H9 (cell line): ENCODE results near the gene XRCC3. TPM values are rescaled to one million over a fixed set of nuclear protein-coding genes. Genes with fewer than 3 reads are reported as not detected.

Experiments used
- DNase-seq: peaks from one replicate; pipeline ENCODE4 v3.0.0-alpha.2; 2017
- H2AFZ ChIP-seq: one replicate; pipeline ENCODE4 v1.6.1; 2013; ENCODE audit warnings: mild to moderate bottlenecking, low read length, control low read depth, moderate library complexity
- H2AK5ac ChIP-seq: 2 replicates; pipeline ENCODE4 v1.6.1; 2013; ENCODE audit warnings: low read length, control low read depth, mixed read lengths; ENCODE audit not compliant: insufficient read length
- H2BK120ac ChIP-seq: one replicate; pipeline ENCODE4 v1.6.1; 2013; ENCODE audit warnings: low read depth, mild to moderate bottlenecking, low read length, control low read depth, inconsistent platforms; ENCODE audit not compliant: poor library complexity, severe bottlenecking
- H2BK12ac ChIP-seq: 2 replicates; pipeline ENCODE4 v1.6.1; 2013; ENCODE audit warnings: low read length, control low read depth, mixed read lengths, low read depth; ENCODE audit not compliant: insufficient read length
- H2BK15ac ChIP-seq: 2 replicates; pipeline ENCODE4 v1.6.1; 2013; ENCODE audit warnings: low read depth, low read length, control low read depth
- H2BK20ac ChIP-seq: one replicate; pipeline ENCODE4 v1.6.1; 2013; ENCODE audit warnings: low read depth, mild to moderate bottlenecking, low read length, control low read depth, inconsistent platforms; ENCODE audit not compliant: poor library complexity, severe bottlenecking
- H2BK5ac ChIP-seq: 2 replicates; pipeline ENCODE4 v1.6.1; 2013; ENCODE audit warnings: low read length, control low read depth, mixed read lengths; ENCODE audit not compliant: insufficient read length
- H3K14ac ChIP-seq: 2 replicates; pipeline ENCODE4 v1.6.1; 2013; ENCODE audit warnings: low read length, control low read depth; ENCODE audit not compliant: insufficient read depth
- H3K18ac ChIP-seq: 2 replicates; pipeline ENCODE4 v1.6.1; 2013; ENCODE audit warnings: low read depth, mild to moderate bottlenecking, mixed read lengths, low read length, control low read depth; ENCODE audit not compliant: insufficient read length
- H3K23ac ChIP-seq: 2 replicates; pipeline ENCODE4 v1.6.1; 2013; ENCODE audit warnings: low read length, control low read depth, mixed read lengths, low read depth; ENCODE audit not compliant: insufficient read length
- H3K23me2 ChIP-seq: 2 replicates; pipeline ENCODE4 v1.6.1; 2013; ENCODE audit warnings: low read depth, mild to moderate bottlenecking, mixed read lengths, low read length, control low read depth; ENCODE audit not compliant: insufficient read length, poor library complexity, severe bottlenecking
- H3K27ac ChIP-seq: 2 replicates; pipeline ENCODE4 v1.5.1; 2013; ENCODE audit warnings: low read length, control low read depth, mixed read lengths, low read depth; ENCODE audit not compliant: insufficient read length
- H3K27me3 ChIP-seq: 2 replicates; pipeline ENCODE4 v1.6.1; 2013; ENCODE audit warnings: low read length, control low read depth, inconsistent platforms; ENCODE audit not compliant: insufficient read depth
- H3K4ac ChIP-seq: 2 replicates; pipeline ENCODE4 v1.6.1; 2013; ENCODE audit warnings: low read depth, mild to moderate bottlenecking, control low read depth, inconsistent platforms, low read length, moderate library complexity
- H3K4me1 ChIP-seq: 2 replicates; pipeline ENCODE4 v1.6.1; 2013; ENCODE audit warnings: low read length, control low read depth, inconsistent platforms; ENCODE audit not compliant: insufficient read depth
- H3K4me2 ChIP-seq: 2 replicates; pipeline ENCODE4 v1.6.1; 2013; ENCODE audit warnings: low read length, control low read depth, mixed read lengths; ENCODE audit not compliant: insufficient read length, insufficient read depth
- H3K56ac ChIP-seq: 2 replicates; pipeline ENCODE4 v1.6.1; 2013; ENCODE audit warnings: low read depth, mild to moderate bottlenecking, mixed read lengths, low read length, control low read depth; ENCODE audit not compliant: insufficient read length
- H3K79me1 ChIP-seq: 2 replicates; pipeline ENCODE4 v1.6.1; 2013; ENCODE audit warnings: low read depth, mild to moderate bottlenecking, moderate library complexity, low read length, control low read depth, inconsistent platforms; ENCODE audit not compliant: insufficient read depth, poor library complexity, severe bottlenecking
- H3K79me2 ChIP-seq: 2 replicates; pipeline ENCODE4 v1.6.1; 2013; ENCODE audit warnings: low read length, control low read depth, inconsistent platforms; ENCODE audit not compliant: insufficient read depth
- H3K9ac ChIP-seq: 2 replicates; pipeline ENCODE4 v1.6.1; 2013; ENCODE audit warnings: low read length, control low read depth, mixed read lengths; ENCODE audit not compliant: insufficient read length; ENCODE audit errors: extremely low read depth
- H3K9me3 ChIP-seq: one replicate; pipeline ENCODE4 v1.6.1; 2013; ENCODE audit warnings: low read depth, low read length, inconsistent platforms; ENCODE audit not compliant: control insufficient read depth
- H3T11ph ChIP-seq: one replicate; pipeline ENCODE4 v1.6.1; 2013; ENCODE audit warnings: mild to moderate bottlenecking, low read length, control low read depth, inconsistent platforms
- H4K20me1 ChIP-seq: one replicate; pipeline ENCODE4 v1.6.1; 2013; ENCODE audit not compliant: control insufficient read depth, insufficient read length, insufficient read depth
- H4K5ac ChIP-seq: 2 replicates; pipeline ENCODE4 v1.6.1; 2013; ENCODE audit warnings: low read depth, mild to moderate bottlenecking, mixed read lengths, low read length, control low read depth; ENCODE audit not compliant: insufficient read length
- H4K8ac ChIP-seq: replicated peaks from 2 replicates; pipeline ENCODE4 v1.6.1; 2013; ENCODE audit warnings: low read length, control low read depth, mixed read lengths, low read depth; ENCODE audit not compliant: insufficient read length
- H4K91ac ChIP-seq: 2 replicates; pipeline ENCODE4 v1.6.1; 2013; ENCODE audit warnings: low read depth, mild to moderate bottlenecking, moderate library complexity, mixed read lengths, low read length, control low read depth; ENCODE audit not compliant: insufficient read length
- H3K27ac Mint-ChIP-seq, 3 experiments: 2 replicates in 2 of 3; 3 replicates in 1 of 3; pipeline ENCODE4 v1.8.0; 2020 to 2021; ENCODE audit warnings: mixed read lengths in 3 of 3, mild to moderate bottlenecking in 1 of 3, moderate library complexity in 1 of 3
- H3K27me3 Mint-ChIP-seq: 2 replicates; pipeline ENCODE4 v1.8.0; 2021; ENCODE audit warnings: low read depth, mild to moderate bottlenecking, moderate library complexity, mixed read lengths
- H3K36me3 Mint-ChIP-seq, 3 experiments: 2 replicates in 2 of 3; 3 replicates in 1 of 3; pipeline ENCODE4 v1.8.0; 2020 to 2021; ENCODE audit warnings: low read depth in 3 of 3, mixed read lengths in 3 of 3; ENCODE audit not compliant: insufficient read depth in 1 of 3
- H3K4me1 Mint-ChIP-seq, 2 experiments: 2 replicates each; pipeline ENCODE4 v1.8.0; 2020; ENCODE audit warnings: mixed read lengths in 2 of 2
- H3K4me3 Mint-ChIP-seq, 2 experiments: 2 replicates in 1 of 2; 3 replicates in 1 of 2; pipeline ENCODE4 v1.8.0; 2020 to 2021; ENCODE audit warnings: mild to moderate bottlenecking in 2 of 2, mixed read lengths in 2 of 2, moderate library complexity in 1 of 2
- H3K9me3 Mint-ChIP-seq, 2 experiments: 2 replicates in 1 of 2; 3 replicates in 1 of 2; pipeline ENCODE4 v1.8.0; 2020; ENCODE audit warnings: mild to moderate bottlenecking in 2 of 2, mixed read lengths in 2 of 2, moderate library complexity in 1 of 2
- CTCF ChIP-seq: fragments of 200-600 bp; sonication (generic); conservative IDR thresholded peaks from 3 replicates; pipeline ENCODE4 v1.8.0; 2021; ENCODE audit warnings: antibody characterized with exemption, mild to moderate bottlenecking
- WGBS: extraction: QIAGEN DNeasy Blood & Tissue Kit; methylation state at CpG from one replicate; pipeline ENCODE4 v1.1.7; 2013; ENCODE audit warnings: missing lambda C conversion rate, low lambda C conversion rate, mixed read lengths; ENCODE audit not compliant: insufficient read length; ENCODE audit errors: extremely low coverage; 5-methylcytosine and 5-hydroxymethylcytosine counted together
- total RNA-seq: library from RNA; stranded (reverse); gene quantifications from 2 replicates; pipeline ENCODE4 v1.2.1, GENCODE V29; 2021

The XRCC3 gene
- total RNA-seq, 1 experiment from 2014 or later: 45.3 TPM

DNA sequence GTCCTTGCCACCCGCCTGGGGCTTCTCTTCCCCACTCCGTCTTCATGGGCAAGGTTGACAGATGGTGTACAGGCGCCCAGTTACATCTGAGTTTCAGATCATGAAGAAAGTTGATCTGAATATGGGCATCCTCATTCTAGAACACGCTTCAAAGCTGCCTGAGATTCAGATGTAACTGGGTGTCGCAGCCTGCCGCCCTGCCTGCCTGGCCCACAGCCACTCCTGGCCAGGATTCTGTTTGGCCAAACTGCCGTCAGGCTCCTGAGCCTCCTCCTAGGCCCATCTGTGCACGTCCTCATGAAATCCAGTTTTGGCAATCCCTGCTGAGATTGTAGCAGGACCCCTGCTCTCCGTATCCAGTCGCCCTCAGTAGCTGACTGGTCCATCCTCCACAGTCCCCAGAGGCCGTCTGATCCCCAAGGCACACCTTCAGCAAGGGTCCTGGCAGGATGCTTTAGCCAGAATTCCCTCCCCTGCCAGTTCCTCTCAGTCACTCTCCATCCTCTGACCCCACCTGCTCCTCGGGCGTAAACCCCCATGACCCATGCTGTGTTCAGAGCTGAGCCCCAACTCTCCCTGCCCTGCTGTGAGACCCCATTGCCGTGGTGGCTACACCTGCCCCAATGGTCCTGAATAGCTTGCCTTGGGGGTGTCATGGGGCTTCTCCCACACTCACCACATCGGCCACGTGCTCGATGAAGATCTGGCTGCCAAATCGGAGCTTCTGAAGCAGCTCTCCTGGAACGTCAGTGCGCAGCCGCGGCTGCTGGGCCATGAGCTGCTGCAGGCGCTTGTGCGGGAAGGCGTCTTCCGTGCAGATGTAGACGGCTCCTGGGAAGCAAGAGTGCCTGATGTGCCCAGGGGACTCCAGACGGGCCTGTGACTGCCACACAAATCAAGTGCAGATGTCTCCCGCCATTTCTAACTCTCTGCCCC is 12.5 kb downstream of the XRCC3 start:
- H3K56ac ChIP-seq: no peak overlapping the region
- H3K4ac ChIP-seq: no peak overlapping the region
- H4K5ac ChIP-seq: no peak overlapping the region
- Mint-ChIP-seq H3K4me1 (peaks cover 0 to 6% of the 10 kb centered on the region in 2 experiments), H3K27me3 (peaks cover 1% of the 10 kb centered on the region; the same call in 1 of the 2 replicates), H3K27ac (peak overlapping the region in 1 of 3 experiments; percentile 65; a peak in 4 of 7 replicates), H3K36me3 (peaks cover 16 to 47% (median 44%) of the 10 kb centered on the region in 3 experiments; a peak in 6 of 7 replicates), H3K9me3 (no peaks in the 10 kb centered on the region; a peak in 1 of 5 replicates), H3K4me3 (no peak overlapping the region)
- H2BK15ac ChIP-seq: no peak overlapping the region
- no CpG with 5 or more reads among the region's 29 CpGs for WGBS
- no peak overlapping the region for H4K8ac ChIP-seq
- H3K79me2 ChIP-seq: no peaks in the 10 kb centered on the region
- no peaks in the 10 kb centered on the region; the same call in 1 of the 2 replicates for H3K4me1 ChIP-seq
- H3K23ac ChIP-seq: no peak overlapping the region
- no peak for TF ChIP-seq CTCF
- H3K14ac ChIP-seq: no peak overlapping the region
- no peaks in the 10 kb centered on the region for H3K23me2 ChIP-seq
- H2AK5ac ChIP-seq: no peak overlapping the region
- no peak overlapping the region for H3K18ac ChIP-seq
- no peak overlapping the region for H2AFZ ChIP-seq
- no peak overlapping the region for H4K91ac ChIP-seq
- H3K9me3 ChIP-seq: no peaks in the 10 kb centered on the region
- H2BK5ac ChIP-seq: no peak overlapping the region
- H3K27ac ChIP-seq: no peak overlapping the region
- no peaks in the 10 kb centered on the region for H3K27me3 ChIP-seq
- H3K4me2 ChIP-seq: no peak overlapping the region
- H2BK120ac ChIP-seq: no peak overlapping the region
- no peaks in the 10 kb centered on the region for H3K79me1 ChIP-seq
- H4K20me1 ChIP-seq: no peaks in the 10 kb centered on the region
- no peak overlapping the region for H3K9ac ChIP-seq
- no peak overlapping the region for H2BK12ac ChIP-seq
- H2BK20ac ChIP-seq: no peak overlapping the region
- DNase-seq: no peak
- no peak overlapping the region for H3T11ph ChIP-seq
